Motor neuron (in vitro differentiated cells): ENCODE data around the gene KRTAP5-2. TPM values are rescaled to one million over a fixed set of nuclear protein-coding genes. Genes with fewer than 3 reads are reported as not detected.

Source experiments
- ATAC-seq, 8 experiments: fragments of 200-7000 bp; cut with Tn5 transposase; replicated peaks in 6 of 8; 2 replicates each; pipeline ENCODE4 v1.8.0; 2021; ENCODE audit warnings: mild to moderate bottlenecking in 8 of 8, moderate library complexity in 8 of 8
- H3K27ac ChIP-seq, 2 donors: fragments of 250-450 bp; sonication (Bioruptor Pico); 2 replicates each; pipeline ENCODE4 v1.9.0; 2021; ENCODE audit warnings: antibody characterized with exemption in 2 of 2, mild to moderate bottlenecking in 2 of 2, moderate library complexity in 1 of 2
- H3K4me1 ChIP-seq, 2 donors: fragments of 250-450 bp; sonication (Bioruptor Pico); replicated peaks in 1 of 2; 2 replicates each; pipeline ENCODE4 v1.6.1; 2021; ENCODE audit warnings: antibody characterized with exemption in 2 of 2, mild to moderate bottlenecking in 2 of 2, moderate library complexity in 1 of 2
- H3K4me3 ChIP-seq, 5 donors: fragments of 250-450 bp; sonication (Bioruptor Pico); 2 replicates each; pipeline ENCODE4 v1.9.0; 2021; ENCODE audit warnings: antibody characterized with exemption in 5 of 5, mild to moderate bottlenecking in 5 of 5, moderate library complexity in 4 of 5
- WGBS, 10 experiments: fragments of 450-650 bp; shearing (Covaris generic); methylation state at CpG; one replicate each; pipeline ENCODE4 v1.0.0; 2022; 5-methylcytosine and 5-hydroxymethylcytosine counted together
- in situ Hi-C, 9 experiments: fragments of 400-800 bp; cut with MboI; loops; one replicate each; pipeline ENCODE4 v1.15.0; 2021; ENCODE audit warnings: low sequenced_read_pairs in 9 of 9, low pct_unique_long_range_greater_than_20kb in 2 of 9; ENCODE audit not compliant: unreplicated experiment in 9 of 9
- total RNA-seq, 8 experiments: library from RNA; unstranded; fragments of 300-600 nt; gene quantifications; 2 replicates each; pipeline versions ENCODE4 v1.2.3 to v1.2.4, GENCODE V29; 2022

KRTAP5-2 gene
- total RNA-seq, 8 experiments from 2014 or later = 0.54 to 5.2 (median 2.5) TPM; not detected in 1

- H3K27ac ChIP-seq = no peak overlapping the region
- 47 to 100% (median 69%) methylated on average over 1 to 2 of the region's 2 CpGs; no CpG with 5 or more reads in 1 of the 10 experiments for WGBS, 10 experiments
- ATAC-seq = no peak
- no peaks in the 10 kb centered on the region for H3K4me1 ChIP-seq
- in situ Hi-C loops = loop anchor here in 1 of 9 experiments (25.0 kb wide), 1 partner anchor 525 kb away; the partner anchor contains the start of genes INS and TH
- no peak overlapping the region for H3K4me3 ChIP-seq
These were observed 39.5 kb upstream of the KRTAP5-2 start for GRCh38 chr11:1637628-1638027.

- in situ Hi-C loops = loop anchor here in 1 of 9 experiments (25.0 kb wide), 1 partner anchor 526 kb away; the partner anchor contains the start of genes INS and TH
- ATAC-seq = no peak
- H3K4me1 ChIP-seq = no peaks in the 10 kb centered on the region
- 17 to 100% (median 80%) methylated on average over 1 to 7 of the region's 19 CpGs; no CpG with 5 or more reads in 2 of the 10 experiments for WGBS, 10 experiments
- H3K27ac ChIP-seq = no peak overlapping the region
- H3K4me3 ChIP-seq = no peak overlapping the region
These were observed 38.3 kb upstream of the KRTAP5-2 start for GRCh38 chr11:1636291-1636950.

GRCh38 chr11:1633864-1634263, 35.8 kb upstream of the KRTAP5-2 start:
- Histone ChIP-seq H3K4me1 (peaks cover 0 to 2% of the 10 kb centered on the region in 2 donors), H3K4me3 (no peak overlapping the region), H3K27ac (no peak overlapping the region)
- ATAC-seq = no peak
- WGBS, 10 experiments = 58 to 80% methylated on average over 3 to 6 of the region's 10 CpGs; no CpG with 5 or more reads in 8 of the 10 experiments
- in situ Hi-C loops = loop anchor here in 1 of 9 experiments (25.0 kb wide), 1 partner anchor 528 kb away; the partner anchor contains the start of genes INS and TH

- H3K4me1 ChIP-seq = peaks cover 0 to 6% of the 10 kb centered on the region in 2 donors
- no peak overlapping the region for H3K4me3 ChIP-seq
- no peak for ATAC-seq
- H3K27ac ChIP-seq = no peak overlapping the region
- WGBS, 10 experiments = 20 to 60% (median 48%) methylated on average over 2 to 3 of the region's 11 CpGs; no CpG with 5 or more reads in 5 of the 10 experiments
- in situ Hi-C loops = loop anchor here in 1 of 9 experiments (25.0 kb wide), 1 partner anchor 530 kb away; the partner anchor contains the start of genes INS and TH
These were observed 34.1 kb upstream of the KRTAP5-2 start for GRCh38 chr11:1632053-1632714.

DNA sequence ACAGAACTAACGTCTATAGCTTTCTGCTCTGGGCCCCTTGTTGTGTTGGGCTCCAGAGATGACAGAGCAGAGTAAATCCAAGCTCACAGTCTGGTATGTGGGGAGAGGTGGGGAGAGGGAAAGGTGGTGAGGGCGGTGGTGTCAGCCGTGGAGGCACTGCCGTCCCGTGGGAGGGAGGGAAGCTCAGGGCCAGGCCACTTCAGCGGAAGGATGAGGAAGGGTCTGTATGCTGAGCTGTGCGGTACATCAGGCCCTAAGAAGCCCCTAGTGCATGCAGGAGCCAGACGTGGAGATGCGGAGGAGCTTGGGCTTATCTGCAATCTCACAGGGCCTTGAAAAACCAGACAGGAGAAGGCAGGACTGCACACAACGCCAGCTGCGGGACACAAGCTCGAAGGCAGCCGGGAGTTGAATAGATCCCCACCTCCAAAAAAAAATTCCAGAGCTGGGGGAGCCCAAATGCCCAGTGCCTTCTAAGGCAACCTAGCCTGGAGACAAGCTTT, 33.0 kb upstream of the KRTAP5-2 start:
- no peak overlapping the region for H3K27ac ChIP-seq
- in situ Hi-C loops = loop anchor here in 1 of 9 experiments (25.0 kb wide), 1 partner anchor 531 kb away; the partner anchor contains the start of genes INS and TH
- no peak for ATAC-seq
- H3K4me3 ChIP-seq = no peak overlapping the region
- H3K4me1 ChIP-seq = peaks cover 0 to 6% of the 10 kb centered on the region in 2 donors
- WGBS, 10 experiments = 40 to 41% methylated on average over 1 to 4 of the region's 13 CpGs; no CpG with 5 or more reads in 8 of the 10 experiments

GRCh38 chr11:1630271-1630670, 32.2 kb upstream of the KRTAP5-2 start:
- Histone ChIP-seq H3K4me3 (no peak overlapping the region), H3K4me1 (peaks cover 0 to 6% of the 10 kb centered on the region in 2 donors), H3K27ac (no peak overlapping the region)
- ATAC-seq = no peak
- 0% methylated on average over 1 of the region's 2 CpGs; no CpG with 5 or more reads in 9 of the 10 experiments for WGBS, 10 experiments
- in situ Hi-C loops = loop anchor here in 1 of 9 experiments (25.0 kb wide), 1 partner anchor 532 kb away; the partner anchor contains the start of genes INS and TH

GRCh38 chr11:1629326-1630185, 31.5 kb upstream of the KRTAP5-2 start, which contains the start of gene KRTAP5-5:
TSS of gene KRTAP5-5 (plus strand) at chr11:1629775. CDS start at chr11:1629841, 66 bp downstream.
- no peak within 1 kb of the TSS for H3K4me3 ChIP-seq
- peak in 4 of 8 experiments; percentile 2 to 18 (median 8) for ATAC-seq
- H3K4me1 ChIP-seq = peaks cover 0 to 6% of the 10 kb centered on the region in 2 donors
- H3K27ac ChIP-seq = no peak within 1 kb of the TSS
- WGBS, 10 experiments = 48 to 72% (median 67%) methylated on average over 1 to 11 of the region's 26 CpGs; no CpG with 5 or more reads in 7 of the 10 experiments
- in situ Hi-C loops = loop anchor here in 1 of 9 experiments (25.0 kb wide), 1 partner anchor 533 kb away; the partner anchor contains the start of genes INS and TH

- H3K27ac ChIP-seq = no peak overlapping the region
- H3K4me3 ChIP-seq = no peak overlapping the region
- peak; percentile 72 to 98 (median 96) for ATAC-seq
- H3K4me1 ChIP-seq = peaks cover 0 to 6% of the 10 kb centered on the region in 2 donors
- 0 to 84% (median 13%) methylated on average over 1 to 15 of the region's 35 CpGs; no CpG with 5 or more reads in 5 of the 10 experiments for WGBS, 10 experiments
- in situ Hi-C loops = loop anchor here in 1 of 9 experiments (25.0 kb wide), 1 partner anchor 534 kb away; the partner anchor contains the start of genes INS and TH
These were observed 30.6 kb upstream of the KRTAP5-2 start for GRCh38 chr11:1628506-1629325.

GRCh38 chr11:1625541-1625940, 27.4 kb upstream of the KRTAP5-2 start:
- in situ Hi-C loops = loop anchor here in 1 of 9 experiments (25.0 kb wide), 1 partner anchor 537 kb away; the partner anchor contains the start of genes INS and TH
- H3K4me3 ChIP-seq = no peak overlapping the region
- no peak for ATAC-seq
- H3K4me1 ChIP-seq = peaks cover 0 to 6% of the 10 kb centered on the region in 2 donors
- no peak overlapping the region for H3K27ac ChIP-seq
- 83 to 84% methylated on average over 5 to 9 of the region's 13 CpGs; no CpG with 5 or more reads in 8 of the 10 experiments for WGBS, 10 experiments

DNA sequence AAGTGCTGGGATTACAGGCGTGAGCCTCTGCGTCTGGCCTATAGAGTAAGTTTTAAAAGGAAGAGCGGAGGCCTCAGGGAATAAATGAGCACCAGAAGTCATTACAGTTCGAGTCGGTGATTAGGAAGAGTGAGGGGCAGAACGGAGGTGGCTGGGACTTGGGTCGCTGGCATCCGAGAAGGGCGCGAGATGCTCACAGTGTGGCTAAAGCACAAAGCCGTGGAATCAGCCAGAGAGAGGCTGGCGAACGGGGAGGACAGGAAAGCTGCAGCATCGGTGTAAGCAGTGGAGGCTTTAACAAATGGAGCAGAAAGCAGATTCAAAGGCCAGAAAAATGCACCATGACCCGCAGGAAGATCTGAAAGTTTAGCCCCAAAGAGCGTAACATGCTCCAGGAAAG, 26.5 kb upstream of the KRTAP5-2 start:
- in situ Hi-C loops = loop anchor here in 1 of 9 experiments (25.0 kb wide), 1 partner anchor 538 kb away; the partner anchor contains the start of genes INS and TH
- Histone ChIP-seq H3K4me1 (peaks cover 0 to 6% of the 10 kb centered on the region in 2 donors), H3K27ac (no peak overlapping the region), H3K4me3 (no peak overlapping the region)
- ATAC-seq = no peak
- WGBS, 10 experiments = 50 to 83% (median 72%) methylated on average over 2 to 16 of the region's 16 CpGs; no CpG with 5 or more reads in 2 of the 10 experiments

GRCh38 chr11:1623716-1624115, 25.6 kb upstream of the KRTAP5-2 start:
- Histone ChIP-seq H3K4me1 (peaks cover 0 to 3% of the 10 kb centered on the region in 2 donors), H3K27ac (no peak overlapping the region), H3K4me3 (no peak overlapping the region)
- in situ Hi-C loops = no loop called here
- WGBS, 10 experiments = 36 to 81% (median 69%) methylated on average over 3 to 6 of the region's 9 CpGs; no CpG with 5 or more reads in 4 of the 10 experiments
- ATAC-seq = no peak
